Lower leg skin (tissue), 3 donors: ENCODE measurements around the gene ZNF862.

ENCODE experiments used
- CTCF ChIP-seq, 3 donors: fragments of 450-650 bp; IDR thresholded peaks; one replicate each; pipeline ENCODE4 v1.5.1; 2016; ENCODE audit warnings: antibody characterized with exemption in 3 of 3, mild to moderate bottlenecking in 3 of 3, moderate library complexity in 2 of 3
- POLR2A ChIP-seq, 2 donors: fragments of 450-650 bp; IDR thresholded peaks; one replicate each; pipeline ENCODE4 v1.6.1; 2016 to 2017; ENCODE audit warnings: antibody characterized with exemption in 2 of 2, mild to moderate bottlenecking in 1 of 2, moderate library complexity in 1 of 2

- TF ChIP-seq CTCF (IDR thresholded peaks at IDR 0.05) (no peak), POLR2A (IDR thresholded peaks at IDR 0.05) (no peak)
Observed at GRCh38 chr7:149863500-149863899, 25.3 kb downstream of the ZNF862 start.
